PC-3 (cell line): ENCODE measurements around the gene YTHDF1. TPM values are rescaled to one million over a fixed set of nuclear protein-coding genes. Genes with fewer than 3 reads are reported as not detected.
A peak's percentile ranks its signal among the peaks of the same experiment; 100 is the strongest.

Experiments used
- ATAC-seq: fragments of 200-7000 bp; cut with Tn5 transposase; 2 replicates; pipeline ENCODE4 v1.9.1; 2020; ENCODE audit warnings: mild to moderate bottlenecking, moderate library complexity
- BruUV-seq: library from RNA; stranded (reverse); fragments of 400-500 nt; replicated peaks from 2 replicates; lab custom pipeline; 2021; lab: Mats Ljungman, UMichigan
- CTCF ChIA-PET: fragments of 300-600 bp; sonication (Branson Sonifier 250); formaldehyde crosslinking; loops from one replicate; lab custom pipeline; 2022; ENCODE audit warnings: antibody characterized with exemption; lab: Charles Lee
- POLR2A ChIA-PET: fragments of 300-600 bp; sonication (Branson Sonifier 250); formaldehyde crosslinking; loops from one replicate; lab custom pipeline; 2022; ENCODE audit warnings: antibody characterized with exemption; ENCODE audit not compliant: unreplicated experiment; lab: Charles Lee
- DNase-seq: peaks from one replicate; pipeline ENCODE4 v3.0.0-alpha.2; 2015
- H2AFZ ChIP-seq: fragments of 300-600 bp; sonication (generic); 2 replicates; pipeline ENCODE4 v1.6.0; 2016; ENCODE audit warnings: antibody characterized with exemption, low read length
- H3F3A ChIP-seq: fragments of 300-600 bp; sonication (generic); one replicate; pipeline ENCODE4 v1.6.0; 2017; ENCODE audit warnings: antibody characterized with exemption, low read length, control low read depth, mild to moderate bottlenecking; ENCODE audit not compliant: unreplicated experiment
- H3K27ac ChIP-seq: fragments of 300-600 bp; sonication (generic); 2 replicates; pipeline ENCODE4 v1.5.1; 2016; ENCODE audit warnings: mild to moderate bottlenecking, low read length
- H3K27me3 ChIP-seq: fragments of 300-600 bp; sonication (generic); 2 replicates; pipeline ENCODE4 v1.6.1; 2016; ENCODE audit warnings: low read length, mixed read lengths
- H3K36me3 ChIP-seq: fragments of 300-600 bp; sonication (generic); 2 replicates; pipeline ENCODE4 v1.6.1; 2016; ENCODE audit warnings: low read depth, mixed run types, low read length, mixed read lengths
- H3K4me1 ChIP-seq: fragments of 300-600 bp; sonication (generic); 2 replicates; pipeline ENCODE4 v1.5.1; 2016; ENCODE audit warnings: low read length; ENCODE audit not compliant: insufficient read depth
- H3K4me2 ChIP-seq: fragments of 300-600 bp; sonication (generic); 2 replicates; pipeline ENCODE4 v1.6.0; 2016; ENCODE audit warnings: low read length
- H3K4me3 ChIP-seq: fragments of 300-600 bp; sonication (generic); 2 replicates; pipeline ENCODE4 v1.5.1; 2016; ENCODE audit warnings: mild to moderate bottlenecking, low read length, mixed read lengths
- H3K79me2 ChIP-seq: fragments of 300-600 bp; sonication (generic); 2 replicates; pipeline ENCODE4 v1.6.1; 2017; ENCODE audit warnings: low read length, mixed read lengths
- H3K9ac ChIP-seq: fragments of 300-600 bp; sonication (generic); 2 replicates; pipeline ENCODE4 v1.6.0; 2016; ENCODE audit warnings: mild to moderate bottlenecking, low read length
- H3K9me2 ChIP-seq: fragments of 300-600 bp; sonication (generic); replicated peaks from 2 replicates; pipeline ENCODE4 v1.6.1; 2016; ENCODE audit warnings: mixed run types, low read length, mixed read lengths
- H3K9me3 ChIP-seq: fragments of 300-600 bp; sonication (generic); 2 replicates; pipeline ENCODE4 v1.6.1; 2016; ENCODE audit warnings: low read length, mixed read lengths
- H4K20me1 ChIP-seq: fragments of 300-600 bp; sonication (generic); 2 replicates; pipeline ENCODE4 v1.6.1; 2016; ENCODE audit warnings: low read length, mixed read lengths
- CTCF ChIP-seq: fragments of 300-600 bp; sonication (generic); conservative IDR thresholded peaks from 2 replicates; pipeline ENCODE4 v1.5.1; 2017; ENCODE audit warnings: antibody characterized with exemption, low read depth, mild to moderate bottlenecking, low read length
- EZH2 ChIP-seq: fragments of 300-600 bp; sonication (generic); IDR thresholded peaks from one replicate; pipeline ENCODE4 v1.6.1; 2017; ENCODE audit warnings: antibody characterized with exemption, mild to moderate bottlenecking, low read length; ENCODE audit not compliant: unreplicated experiment
- EZH2phosphoT487 ChIP-seq: fragments of 300-600 bp; sonication (generic); IDR thresholded peaks from 2 replicates; pipeline ENCODE4 v1.6.1; 2018; ENCODE audit warnings: mild to moderate bottlenecking, antibody characterized with exemption, low read length, borderline replicate concordance
- intact Hi-C: fragments of 100-400 bp; cut with micrococcal nuclease; formaldehyde crosslinking; loops from 2 replicates; pipeline ENCODE4 v1.9.0; 2023
- total RNA-seq: library from RNA; depleted of rRNA; stranded (reverse); fragments of >200 nt; gene quantifications from 2 replicates; pipeline ENCODE4 v1.2.3, GENCODE V29; 2014

YTHDF1 gene
- total RNA-seq, 1 experiment from 2014 or later = 30.0 TPM

- Histone ChIP-seq H3K9me2 (no peaks in the 10 kb centered on the region), H3F3A (no peaks in the 10 kb centered on the region), H3K4me3 (no peak overlapping the region), H3K9ac (no peak overlapping the region), H3K27me3 (no peaks in the 10 kb centered on the region), H3K4me1 (peaks cover 32% of the 10 kb centered on the region), H2AFZ (no peak overlapping the region), H3K27ac (no peak overlapping the region), H3K4me2 (0 out of 2 replicates have a peak overlapping the region, but pooled peaks have one; percentile 23), H3K36me3 (no peaks in the 10 kb centered on the region), H4K20me1 (no peaks in the 10 kb centered on the region), H3K79me2 (no peaks in the 10 kb centered on the region), H3K9me3 (no peaks in the 10 kb centered on the region)
- BruUV-seq = no TSS peak
- ATAC-seq = peak; percentile 52
- DNase-seq = peak; percentile 52
- POLR2A ChIA-PET = no interaction called here
- TF ChIP-seq EZH2phosphoT487 (no peak), CTCF (peak; percentile 49)
- CTCF ChIA-PET = interaction anchor here (0.6 to 1.0 kb wide), 4 partner anchors 10 to 285 kb away, joined by 3 to 5 read pairs (median 4); no protein-coding TSS in a partner anchor
- intact Hi-C loops = loop anchor here (5.0 kb wide), 1 partner anchor 53 kb away; no protein-coding TSS in a partner anchor
These were observed 18.9 kb upstream of the YTHDF1 start for GRCh38 chr20:63234693-63235398.

- intact Hi-C loops = loop anchor here (5.0 kb wide), 1 partner anchor 52 kb away; no protein-coding TSS in a partner anchor
- no peaks in the 10 kb centered on the region for H3K27me3 ChIP-seq
- no peak overlapping the region for H3K27ac ChIP-seq
- ChIA-PET CTCF (interaction anchor here (0.9 kb wide), 1 partner anchor 208 kb away, joined by 5 read pairs; no protein-coding TSS in a partner anchor), POLR2A (no interaction called here)
- no peak for TF ChIP-seq EZH2
- no peak for TF ChIP-seq EZH2phosphoT487
- TF ChIP-seq CTCF = no peak
- no peaks in the 10 kb centered on the region for H3K9me2 ChIP-seq
- no peaks in the 10 kb centered on the region for H4K20me1 ChIP-seq
- peaks cover 32% of the 10 kb centered on the region for H3K4me1 ChIP-seq
- DNase-seq = no peak
- ATAC-seq = no peak
- no peak overlapping the region for H2AFZ ChIP-seq
- no peaks in the 10 kb centered on the region for H3K9me3 ChIP-seq
- no TSS peak for BruUV-seq
- no peak overlapping the region for H3K4me3 ChIP-seq
- no peaks in the 10 kb centered on the region for H3K79me2 ChIP-seq
- no peaks in the 10 kb centered on the region for H3F3A ChIP-seq
- no peak overlapping the region for H3K9ac ChIP-seq
- H3K36me3 ChIP-seq = no peaks in the 10 kb centered on the region
- no peak overlapping the region for H3K4me2 ChIP-seq
These were observed 18.0 kb upstream of the YTHDF1 start for GRCh38 chr20:63233924-63234323.

- Histone ChIP-seq H3K27me3 (no peaks in the 10 kb centered on the region), H3K9me3 (no peaks in the 10 kb centered on the region), H3K9ac (peak overlapping the region; percentile 44), H3K9me2 (no peaks in the 10 kb centered on the region), H3F3A (no peaks in the 10 kb centered on the region), H3K79me2 (no peaks in the 10 kb centered on the region), H2AFZ (no peak overlapping the region; the same call in 1 of the 2 replicates), H3K27ac (peak overlapping the region; percentile 79), H3K36me3 (no peaks in the 10 kb centered on the region), H3K4me3 (no peak overlapping the region), H3K4me1 (peaks cover 32% of the 10 kb centered on the region), H4K20me1 (no peaks in the 10 kb centered on the region), H3K4me2 (peak overlapping the region; percentile 61)
- ATAC-seq (no peak), DNase-seq (no peak)
- BruUV-seq = no TSS peak
- TF ChIP-seq EZH2phosphoT487 = no peak
- TF ChIP-seq EZH2 = no peak
- TF ChIP-seq CTCF = no peak
- intact Hi-C loops = loop anchor here (5.0 kb wide), 1 partner anchor 51 kb away; no protein-coding TSS in a partner anchor
- ChIA-PET CTCF (interaction anchor here (0.9 to 1.8 kb wide), 2 partner anchors 10 to 207 kb away, joined by 5 to 11 read pairs; no protein-coding TSS in a partner anchor), POLR2A (no interaction called here)
These were observed 17.1 kb upstream of the YTHDF1 start for GRCh38 chr20:63233061-63233344.
